IMR-90 (cell line): ENCODE results near the gene FUT1. TPM values are rescaled to one million over a fixed set of nuclear protein-coding genes. Genes with fewer than 3 reads are reported as not detected.

ENCODE experiments used
- ATAC-seq: fragments of 200-7000 bp; cut with Tn5 transposase; 2 replicates; pipeline ENCODE4 v1.9.1; 2020; ENCODE audit warnings: low read depth, mild to moderate bottlenecking, moderate library complexity
- BruUV-seq: library from RNA; stranded (reverse); fragments of 400-500 nt; replicated peaks from 2 replicates; lab custom pipeline; 2021; lab: Mats Ljungman, UMichigan
- CTCF ChIA-PET: fragments of 300-600 bp; formaldehyde crosslinking; extraction: SDS; loops from one replicate; lab custom pipeline; 2021; ENCODE audit warnings: antibody characterized with exemption; lab: Yijun Ruan, JAX
- POLR2A ChIA-PET: fragments of 300-600 bp; sonication (Branson Sonifier 250); formaldehyde crosslinking; loops from one replicate; lab custom pipeline; 2022; ENCODE audit warnings: antibody characterized with exemption; ENCODE audit not compliant: unreplicated experiment; lab: Charles Lee
- DNase-seq: peaks from one replicate; pipeline ENCODE4 v3.0.0; 2013
- H2AFZ ChIP-seq: replicated peaks from 2 replicates; pipeline ENCODE3; 2013; ENCODE audit warnings: low read length, mild to moderate bottlenecking; ENCODE audit not compliant: poor library complexity
- H2AK5ac ChIP-seq: 2 replicates; pipeline ENCODE4 v1.6.1; 2013; ENCODE audit warnings: low read depth, low read length, inconsistent platforms
- H2AK9ac ChIP-seq: replicated peaks from 2 replicates; pipeline ENCODE3; 2013; ENCODE audit warnings: mild to moderate bottlenecking, low read depth, low read length, moderate library complexity; ENCODE audit not compliant: poor library complexity
- H2BK120ac ChIP-seq: 2 replicates; pipeline ENCODE4 v1.6.1; 2013; ENCODE audit warnings: low read depth, low read length, inconsistent platforms
- H2BK15ac ChIP-seq: 3 replicates; pipeline ENCODE4 v1.6.1; 2013; ENCODE audit warnings: low read depth, low read length, inconsistent platforms
- H2BK20ac ChIP-seq: 2 replicates; pipeline ENCODE4 v1.6.1; 2013; ENCODE audit warnings: low read depth, mild to moderate bottlenecking, inconsistent platforms, low read length, moderate library complexity
- H2BK5ac ChIP-seq: 2 replicates; pipeline ENCODE4 v1.6.1; 2013; ENCODE audit warnings: mild to moderate bottlenecking, low read depth, low read length, inconsistent platforms; ENCODE audit not compliant: poor library complexity, severe bottlenecking
- H3K14ac ChIP-seq: replicated peaks from 2 replicates; pipeline ENCODE4 v1.6.1; 2013; ENCODE audit warnings: low read depth, low read length, inconsistent platforms
- H3K18ac ChIP-seq: 2 replicates; pipeline ENCODE4 v1.6.1; 2013; ENCODE audit warnings: low read depth, low read length, control low read depth
- H3K23ac ChIP-seq: 2 replicates; pipeline ENCODE4 v1.6.1; 2013; ENCODE audit warnings: low read depth, low read length, inconsistent platforms
- H3K27ac ChIP-seq: 2 replicates; pipeline ENCODE4 v1.5.1; 2013; ENCODE audit warnings: mild to moderate bottlenecking, control low read depth, low read length; ENCODE audit not compliant: insufficient read depth
- H3K27me3 ChIP-seq: 2 replicates; pipeline ENCODE4 v1.6.1; 2013; ENCODE audit warnings: low read length; ENCODE audit not compliant: control insufficient read depth, insufficient read depth
- H3K36me3 ChIP-seq: 2 replicates; pipeline ENCODE4 v1.6.1; 2013; ENCODE audit warnings: low read length, mixed read lengths; ENCODE audit not compliant: control insufficient read depth, insufficient read depth
- H3K4ac ChIP-seq: 2 replicates; pipeline ENCODE4 v1.6.1; 2013; ENCODE audit warnings: low read depth, low read length, inconsistent platforms
- H3K4me1 ChIP-seq: 2 replicates; pipeline ENCODE4 v1.6.1; 2013; ENCODE audit warnings: low read length, mixed read lengths; ENCODE audit not compliant: control insufficient read depth, insufficient read depth
- H3K4me2 ChIP-seq: 2 replicates; pipeline ENCODE4 v1.6.1; 2013; ENCODE audit warnings: low read depth, mild to moderate bottlenecking, control low read depth, low read length, moderate library complexity
- H3K4me3 ChIP-seq: 2 replicates; pipeline ENCODE4 v1.5.1; 2013; ENCODE audit warnings: low read depth, mild to moderate bottlenecking, control low read depth, low read length, moderate library complexity; ENCODE audit not compliant: insufficient read depth
- H3K56ac ChIP-seq: 2 replicates; pipeline ENCODE4 v1.6.1; 2013; ENCODE audit warnings: low read length, inconsistent platforms; ENCODE audit not compliant: insufficient read depth; ENCODE audit errors: extremely low read depth
- H3K79me1 ChIP-seq, 2 experiments: 2 replicates each; pipeline ENCODE4 v1.6.1; 2013; ENCODE audit warnings: low read length in 2 of 2, inconsistent platforms in 1 of 2, low read depth in 1 of 2
- H3K9ac ChIP-seq: 2 replicates; pipeline ENCODE4 v1.6.1; 2013; ENCODE audit warnings: low read depth, low read length, control low read depth
- H3K9me1 ChIP-seq: 2 replicates; pipeline ENCODE4 v1.6.1; 2013; ENCODE audit warnings: low read length, inconsistent platforms; ENCODE audit not compliant: insufficient read depth
- H3K9me3 ChIP-seq: 2 replicates; pipeline ENCODE4 v1.6.1; 2013; ENCODE audit warnings: low read length; ENCODE audit not compliant: control insufficient read depth, insufficient read depth
- H4K20me1 ChIP-seq: 2 replicates; pipeline ENCODE4 v1.6.1; 2013; ENCODE audit warnings: low read length, inconsistent platforms; ENCODE audit not compliant: insufficient read depth
- H4K5ac ChIP-seq: 2 replicates; pipeline ENCODE4 v1.6.1; 2013; ENCODE audit warnings: mild to moderate bottlenecking, low read depth, low read length, control low read depth
- H4K8ac ChIP-seq, 2 experiments: 2 replicates each; pipeline ENCODE4 v1.6.1; 2013; ENCODE audit warnings: low read depth in 2 of 2, low read length in 2 of 2, control low read depth in 1 of 2, inconsistent platforms in 1 of 2
- H4K91ac ChIP-seq: 2 replicates; pipeline ENCODE4 v1.6.1; 2013; ENCODE audit warnings: low read depth, low read length, inconsistent platforms; ENCODE audit not compliant: insufficient read depth
- BHLHE40 ChIP-seq: fragments of 150-350 bp; IDR thresholded peaks from 2 replicates; pipeline ENCODE4 v1.6.1; 2016; ENCODE audit warnings: mild to moderate bottlenecking, low read depth, low read length
- CEBPB ChIP-seq: IDR thresholded peaks from 2 replicates; pipeline ENCODE4 v1.6.1; 2012; ENCODE audit warnings: low read depth, low read length, improper control_type of control experiment
- CHD1 ChIP-seq: IDR thresholded peaks from 2 replicates; pipeline ENCODE4 v1.6.1; 2012; ENCODE audit warnings: low read depth, low read length, improper control_type of control experiment
- FOS ChIP-seq: fragments of 150-350 bp; IDR thresholded peaks from 2 replicates; pipeline ENCODE4 v1.6.1; 2016; ENCODE audit warnings: low read depth, low read length
- MAZ ChIP-seq: IDR thresholded peaks from 2 replicates; pipeline ENCODE4 v1.6.1; 2012; ENCODE audit warnings: low read depth, mild to moderate bottlenecking, low read length, improper control_type of control experiment, moderate library complexity, borderline replicate concordance
- MXI1 ChIP-seq: IDR thresholded peaks from 2 replicates; pipeline ENCODE4 v1.6.1; 2012; ENCODE audit warnings: low read depth, mild to moderate bottlenecking, low read length, moderate library complexity, borderline replicate concordance
- POLR2A ChIP-seq: IDR thresholded peaks from 2 replicates; pipeline ENCODE4 v1.6.1; 2012; ENCODE audit warnings: mild to moderate bottlenecking, low read depth, low read length
- RAD21 ChIP-seq: IDR thresholded peaks from 2 replicates; pipeline ENCODE4 v1.6.1; 2012; ENCODE audit warnings: low read length, improper control_type of control experiment
- RCOR1 ChIP-seq: IDR thresholded peaks from 2 replicates; pipeline ENCODE4 v1.6.1; 2012; ENCODE audit warnings: mild to moderate bottlenecking, low read length, improper control_type of control experiment; ENCODE audit not compliant: insufficient replicate concordance
- SMC3 ChIP-seq: fragments of 150-350 bp; IDR thresholded peaks from 2 replicates; pipeline ENCODE4 v1.6.1; 2016; ENCODE audit warnings: low read depth, mild to moderate bottlenecking, antibody characterized with exemption, low read length, moderate library complexity
- USF2 ChIP-seq: fragments of 150-350 bp; IDR thresholded peaks from 2 replicates; pipeline ENCODE4 v1.6.1; 2017; ENCODE audit warnings: mild to moderate bottlenecking, antibody characterized with exemption, low read length, low read depth
- WGBS, 2 experiments: methylation state at CpG; one replicate each; pipeline versions ENCODE4 v1.1.5 to v1.1.7; 2013; ENCODE audit warnings: missing lambda C conversion rate in 2 of 2; ENCODE audit not compliant: insufficient read length in 1 of 2; ENCODE audit errors: extremely low coverage in 2 of 2; 5-methylcytosine and 5-hydroxymethylcytosine counted together
- dilution Hi-C: fragments of 300-500 bp; cut with HindIII; formaldehyde crosslinking; loops from one replicate; pipeline ENCODE4 v1.14.3; 2018; ENCODE audit warnings: low sequenced_read_pairs; ENCODE audit not compliant: unreplicated experiment
- in situ Hi-C: fragments of 300-500 bp; cut with MboI; formaldehyde crosslinking; loops from 3 replicates; pipeline ENCODE4 v1.14.3; 2019; ENCODE audit warnings: low sequenced_read_pairs, inconsistent platforms, mixed read lengths
- intact Hi-C: fragments of 100-400 bp; cut with micrococcal nuclease; formaldehyde crosslinking; loops from 2 replicates; pipeline ENCODE4 v1.10.0; 2022
- polyA plus RNA-seq, 3 experiments: library from polyadenylated mRNA; depleted of rRNA; stranded (reverse); fragments of >200 nt; gene quantifications; 2 replicates each; pipeline ENCODE4 v1.2.3, GENCODE V29; 2012; ENCODE audit warnings: low replicate concordance in 1 of 3
- total RNA-seq: library from RNA; depleted of rRNA; stranded (reverse); fragments of >200 nt; gene quantifications from 2 replicates; pipeline ENCODE4 v1.2.3, GENCODE V29; 2012
- TF ChIP-seq, protein P1 (sequence below): fragments of 150-350 bp; IDR thresholded peaks from 2 replicates; pipeline ENCODE4 v1.6.1; 2016; ENCODE audit warnings: low read depth, mild to moderate bottlenecking, low read length, moderate library complexity, borderline replicate concordance
- TF ChIP-seq, protein P2 (sequence below): conservative IDR thresholded peaks from 2 replicates; pipeline ENCODE4 v1.5.1; 2012; ENCODE audit warnings: mild to moderate bottlenecking, low read depth, low read length, improper control_type of control experiment

The FUT1 gene
- total and polyA plus RNA-seq, 2 of the 4 experiments (the other 2 are of a cell fraction), result 0.09 to 0.18 TPM

GRCh38 chr19:48795055-48795684 lies 42.7 kb upstream of the FUT1 start:
- CTCF ChIA-PET, result interaction anchor here (0.6 to 2.3 kb wide), 13 partner anchors 9 to 198 kb away, joined by 3 to 14 read pairs (median 4); partner anchors contain the start of genes GYS1, HSD17B14 and RUVBL2
- no peaks in the 10 kb centered on the region for H3K79me1 ChIP-seq
- H4K5ac ChIP-seq, result peak overlapping the region; percentile 17
- no peaks in the 10 kb centered on the region for H3K9me1 ChIP-seq
- dilution Hi-C loops, result no loop called here
- H3K9me3 ChIP-seq, result no peaks in the 10 kb centered on the region
- BruUV-seq, result no TSS peak
- no peak overlapping the region for H3K23ac ChIP-seq
- no peak overlapping the region for H2BK120ac ChIP-seq
- in situ Hi-C loops, result no loop called here
- peak overlapping the region; percentile 89 for H2AK9ac ChIP-seq
- H3K18ac ChIP-seq, result no peak overlapping the region
- H3K14ac ChIP-seq, result peak overlapping the region; percentile 87
- peak overlapping the region; percentile 65 for H3K4me2 ChIP-seq
- H3K4me3 ChIP-seq, result peak overlapping the region; percentile 43
- 3% methylated on average over 17 of the region's 38 CpGs; no CpG with 5 or more reads in 1 of the 2 experiments for WGBS, 2 experiments
- peak overlapping the region; percentile 41; the same call in 1 of the 2 replicates for H4K91ac ChIP-seq
- intact Hi-C loops, result loop anchor here (1.0 to 2.0 kb wide), 3 partner anchors 41 to 176 kb away; partner anchors contain the start of gene HSD17B14
- H3K4me1 ChIP-seq, result peaks cover 10% of the 10 kb centered on the region
- H4K8ac ChIP-seq, result peak overlapping the region; percentile 7 to 95
- H3K9ac ChIP-seq, result peak overlapping the region; percentile 58
- 0 out of 2 replicates have a peak overlapping the region, but pooled peaks have one; percentile 31 for H3K56ac ChIP-seq
- DNase-seq, result peak; percentile 92
- POLR2A ChIA-PET, result no interaction called here
- H2BK20ac ChIP-seq, result no peak overlapping the region
- no peak overlapping the region for H2BK15ac ChIP-seq
- H4K20me1 ChIP-seq, result 0 out of 2 replicates have a peak, but pooled peaks cover 2% of the 10 kb centered on the region
- H3K36me3 ChIP-seq, result no peaks in the 10 kb centered on the region
- ATAC-seq, result peak; percentile 100
- peak overlapping the region; percentile 52 for H3K27ac ChIP-seq
- peak overlapping the region; percentile 98 for H2AFZ ChIP-seq
- TF ChIP-seq RCOR1 (peak; percentile 5), FOS (peak; percentile 69), CEBPB (peak; percentile 86), USF2 (no peak), CHD1 (no peak), BHLHE40 (peak; percentile 49), POLR2A (no peak), MXI1 (peak; percentile 40; the same call in 1 of the 2 replicates), SMC3 (peak; percentile 82), RAD21 (peak; percentile 85), MAZ (no peak)
- TF ChIP-seq, protein P1, sequence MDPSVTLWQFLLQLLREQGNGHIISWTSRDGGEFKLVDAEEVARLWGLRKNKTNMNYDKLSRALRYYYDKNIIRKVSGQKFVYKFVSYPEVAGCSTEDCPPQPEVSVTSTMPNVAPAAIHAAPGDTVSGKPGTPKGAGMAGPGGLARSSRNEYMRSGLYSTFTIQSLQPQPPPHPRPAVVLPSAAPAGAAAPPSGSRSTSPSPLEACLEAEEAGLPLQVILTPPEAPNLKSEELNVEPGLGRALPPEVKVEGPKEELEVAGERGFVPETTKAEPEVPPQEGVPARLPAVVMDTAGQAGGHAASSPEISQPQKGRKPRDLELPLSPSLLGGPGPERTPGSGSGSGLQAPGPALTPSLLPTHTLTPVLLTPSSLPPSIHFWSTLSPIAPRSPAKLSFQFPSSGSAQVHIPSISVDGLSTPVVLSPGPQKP, result no peak
- TF ChIP-seq, protein P2, sequence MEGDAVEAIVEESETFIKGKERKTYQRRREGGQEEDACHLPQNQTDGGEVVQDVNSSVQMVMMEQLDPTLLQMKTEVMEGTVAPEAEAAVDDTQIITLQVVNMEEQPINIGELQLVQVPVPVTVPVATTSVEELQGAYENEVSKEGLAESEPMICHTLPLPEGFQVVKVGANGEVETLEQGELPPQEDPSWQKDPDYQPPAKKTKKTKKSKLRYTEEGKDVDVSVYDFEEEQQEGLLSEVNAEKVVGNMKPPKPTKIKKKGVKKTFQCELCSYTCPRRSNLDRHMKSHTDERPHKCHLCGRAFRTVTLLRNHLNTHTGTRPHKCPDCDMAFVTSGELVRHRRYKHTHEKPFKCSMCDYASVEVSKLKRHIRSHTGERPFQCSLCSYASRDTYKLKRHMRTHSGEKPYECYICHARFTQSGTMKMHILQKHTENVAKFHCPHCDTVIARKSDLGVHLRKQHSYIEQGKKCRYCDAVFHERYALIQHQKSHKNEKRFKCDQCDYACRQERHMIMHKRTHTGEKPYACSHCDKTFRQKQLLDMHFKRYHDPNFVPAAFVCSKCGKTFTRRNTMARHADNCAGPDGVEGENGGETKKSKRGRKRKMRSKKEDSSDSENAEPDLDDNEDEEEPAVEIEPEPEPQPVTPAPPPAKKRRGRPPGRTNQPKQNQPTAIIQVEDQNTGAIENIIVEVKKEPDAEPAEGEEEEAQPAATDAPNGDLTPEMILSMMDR, result peak; percentile 94
- peak overlapping the region; percentile 57 for H3K4ac ChIP-seq
- peak overlapping the region; percentile 5; the same call in 1 of the 2 replicates for H2AK5ac ChIP-seq
- peak overlapping the region; percentile 22 for H2BK5ac ChIP-seq
- H3K27me3 ChIP-seq, result no peaks in the 10 kb centered on the region
